Caco-2 (cell line): ENCODE measurements around the gene ACSM3. TPM values are rescaled to one million over a fixed set of nuclear protein-coding genes. Genes with fewer than 3 reads are reported as not detected.

ENCODE experiments used
- BruUV-seq: library from RNA; stranded (reverse); fragments of 400-500 nt; replicated peaks from 2 replicates; lab custom pipeline; 2021; lab: Mats Ljungman, UMichigan
- CTCF ChIA-PET: fragments of 300-600 bp; sonication (Branson Sonifier 250); formaldehyde crosslinking; loops from one replicate; lab custom pipeline; 2022; ENCODE audit warnings: antibody characterized with exemption; lab: Charles Lee
- POLR2A ChIA-PET: fragments of 300-600 bp; sonication (Branson Sonifier 250); formaldehyde crosslinking; loops from one replicate; lab custom pipeline; 2022; ENCODE audit warnings: antibody characterized with exemption; lab: Charles Lee
- DNase-seq, 2 experiments: peaks; one replicate each; pipeline versions ENCODE4 v3.0.0 to v3.0.0-alpha.2; 2020 to 2022
- H3K27me3 ChIP-seq: replicated peaks from 2 replicates; pipeline ENCODE4 v1.6.0; 2011; ENCODE audit warnings: low read length; ENCODE audit not compliant: control insufficient read depth, insufficient read depth
- H3K36me3 ChIP-seq: 2 replicates; pipeline ENCODE4 v1.5.1; 2011; ENCODE audit warnings: low read length; ENCODE audit not compliant: control insufficient read depth, insufficient read depth
- H3K4me1 ChIP-seq: fragments of 250-450 bp; sonication (Bioruptor Pico); 2 replicates; pipeline ENCODE4 v1.5.1; 2020; ENCODE audit warnings: mild to moderate bottlenecking
- H3K4me3 ChIP-seq: 2 replicates; pipeline ENCODE4 v1.5.1; 2011; ENCODE audit warnings: low read depth, mild to moderate bottlenecking, control low read depth, low read length
- H3K9me3 ChIP-seq: fragments of 250-450 bp; sonication (Bioruptor Pico); 2 replicates; pipeline ENCODE4 v1.5.1; 2020; ENCODE audit warnings: mild to moderate bottlenecking, moderate library complexity
- H3K27ac Mint-ChIP-seq: one replicate; pipeline ENCODE4 v1.8.0; 2022; ENCODE audit warnings: mixed read lengths; ENCODE audit not compliant: unreplicated experiment
- H3K27me3 Mint-ChIP-seq: one replicate; pipeline ENCODE4 v1.8.0; 2022; ENCODE audit warnings: mixed read lengths; ENCODE audit not compliant: insufficient read depth, unreplicated experiment
- H3K36me3 Mint-ChIP-seq: one replicate; pipeline ENCODE4 v1.8.0; 2022; ENCODE audit warnings: mild to moderate bottlenecking, mixed read lengths; ENCODE audit not compliant: insufficient read depth, unreplicated experiment
- H3K4me1 Mint-ChIP-seq: one replicate; pipeline ENCODE4 v1.8.0; 2022; ENCODE audit warnings: low read depth, mixed read lengths; ENCODE audit not compliant: unreplicated experiment
- H3K4me3 Mint-ChIP-seq: one replicate; pipeline ENCODE4 v1.8.0; 2022; ENCODE audit warnings: mild to moderate bottlenecking, moderate library complexity, mixed read lengths; ENCODE audit not compliant: unreplicated experiment
- H3K9me3 Mint-ChIP-seq: one replicate; pipeline ENCODE4 v1.8.0; 2022; ENCODE audit warnings: mixed read lengths; ENCODE audit not compliant: unreplicated experiment
- intact Hi-C: fragments of 100-400 bp; cut with micrococcal nuclease; formaldehyde crosslinking; loops from one replicate; pipeline ENCODE4 v1.10.0; 2022; ENCODE audit not compliant: unreplicated experiment
- total RNA-seq: library from RNA; stranded (reverse); gene quantifications from 2 replicates; pipeline ENCODE4 v1.2.3, GENCODE V29; 2022
- TF ChIP-seq, protein P1 (sequence below), 2 experiments: fragments of 200-600 bp in 1 of 2; IDR thresholded peaks; 1 replicate in 1 of 2; 2 replicates in 1 of 2; pipeline versions ENCODE4 v1.5.1 to v1.8.0; 2011 to 2022; ENCODE audit warnings: antibody characterized with exemption in 1 of 2, control low read depth in 1 of 2, inconsistent platforms in 1 of 2, low read depth in 1 of 2, low read length in 1 of 2, mild to moderate bottlenecking in 1 of 2, moderate library complexity in 1 of 2; ENCODE audit not compliant: insufficient read depth in 1 of 2, severe bottlenecking in 1 of 2, unreplicated experiment in 1 of 2

Gene ACSM3
- total RNA-seq, 1 experiment from 2014 or later, result 6.9 TPM

DNA sequence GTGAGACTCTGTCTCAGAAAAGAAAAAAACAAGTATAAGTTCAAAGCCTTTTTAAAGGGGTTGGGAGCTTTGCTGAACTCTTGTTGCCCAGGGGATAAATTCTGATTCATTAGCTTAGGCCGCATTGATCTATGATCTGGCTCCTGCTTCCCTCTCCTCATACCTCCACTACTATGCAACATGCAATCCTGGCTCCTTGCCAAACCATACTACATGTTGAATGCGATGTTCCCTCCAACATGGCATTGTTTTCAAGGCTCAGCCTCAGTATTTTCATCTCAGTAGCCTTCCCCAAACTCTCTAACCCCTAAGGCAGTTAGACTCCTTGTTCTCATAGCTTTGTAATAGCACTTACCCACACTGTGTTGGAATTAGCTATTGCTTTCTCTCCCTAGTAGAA lies 48.7 kb downstream of the ACSM3 start:
- TF ChIP-seq, protein P1, sequence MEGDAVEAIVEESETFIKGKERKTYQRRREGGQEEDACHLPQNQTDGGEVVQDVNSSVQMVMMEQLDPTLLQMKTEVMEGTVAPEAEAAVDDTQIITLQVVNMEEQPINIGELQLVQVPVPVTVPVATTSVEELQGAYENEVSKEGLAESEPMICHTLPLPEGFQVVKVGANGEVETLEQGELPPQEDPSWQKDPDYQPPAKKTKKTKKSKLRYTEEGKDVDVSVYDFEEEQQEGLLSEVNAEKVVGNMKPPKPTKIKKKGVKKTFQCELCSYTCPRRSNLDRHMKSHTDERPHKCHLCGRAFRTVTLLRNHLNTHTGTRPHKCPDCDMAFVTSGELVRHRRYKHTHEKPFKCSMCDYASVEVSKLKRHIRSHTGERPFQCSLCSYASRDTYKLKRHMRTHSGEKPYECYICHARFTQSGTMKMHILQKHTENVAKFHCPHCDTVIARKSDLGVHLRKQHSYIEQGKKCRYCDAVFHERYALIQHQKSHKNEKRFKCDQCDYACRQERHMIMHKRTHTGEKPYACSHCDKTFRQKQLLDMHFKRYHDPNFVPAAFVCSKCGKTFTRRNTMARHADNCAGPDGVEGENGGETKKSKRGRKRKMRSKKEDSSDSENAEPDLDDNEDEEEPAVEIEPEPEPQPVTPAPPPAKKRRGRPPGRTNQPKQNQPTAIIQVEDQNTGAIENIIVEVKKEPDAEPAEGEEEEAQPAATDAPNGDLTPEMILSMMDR (IDR thresholded peaks at IDR 0.05; ENCODE audit: insufficient read depth in 1 of 2, low read depth in 1 of 2, low read length in 1 of 2, severe bottlenecking in 1 of 2, unreplicated experiment in 1 of 2), result no peak
- no TSS peak for BruUV-seq

DNA sequence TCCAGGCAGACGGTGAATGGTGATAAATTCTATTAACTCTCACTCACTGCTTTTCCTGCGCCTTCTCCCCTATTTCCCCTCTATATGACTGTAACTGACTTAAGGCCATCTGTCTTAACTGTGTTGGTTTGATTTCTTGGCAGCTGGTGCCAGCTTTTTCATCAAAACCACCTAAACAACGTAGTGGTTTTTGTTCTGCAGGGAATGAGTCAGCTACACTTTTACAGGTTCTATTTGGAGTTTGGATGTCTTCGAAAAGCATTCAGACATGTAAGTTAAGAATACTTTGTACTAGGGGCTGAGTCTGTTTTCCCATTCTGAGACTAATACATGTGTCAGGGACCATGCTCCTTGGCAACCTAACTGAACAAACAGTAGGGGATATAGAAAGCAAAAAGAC lies 51.0 kb downstream of the ACSM3 start:
- CTCF ChIA-PET, result no interaction called here
- Mint-ChIP-seq H3K4me3 (no peak overlapping the region), H3K4me1 (no peaks in the 10 kb centered on the region), H3K36me3 (no peaks in the 10 kb centered on the region), H3K9me3 (no peaks in the 10 kb centered on the region), H3K27me3 (no peaks in the 10 kb centered on the region), H3K27ac (no peak overlapping the region)
- intact Hi-C loops, result no loop called here
- Histone ChIP-seq H3K4me3 (no peak overlapping the region), H3K4me1 (no peaks in the 10 kb centered on the region), H3K36me3 (no peaks in the 10 kb centered on the region; the same call in 1 of the 2 replicates), H3K9me3 (no peaks in the 10 kb centered on the region), H3K27me3 (no peaks in the 10 kb centered on the region)
- TF ChIP-seq, protein P1 (IDR thresholded peaks at IDR 0.05; ENCODE audit: insufficient read depth in 1 of 2, low read depth in 1 of 2, low read length in 1 of 2, severe bottlenecking in 1 of 2, unreplicated experiment in 1 of 2), result no peak
- no TSS peak for BruUV-seq
- POLR2A ChIA-PET, result no interaction called here
- DNase-seq, result no peak

More for the DNA sequence above, 48.7 kb downstream of the ACSM3 start:
- Histone ChIP-seq H3K9me3 (no peaks in the 10 kb centered on the region), H3K27me3 (no peaks in the 10 kb centered on the region), H3K4me1 (no peaks in the 10 kb centered on the region), H3K36me3 (no peaks in the 10 kb centered on the region), H3K4me3 (no peak overlapping the region)
- Mint-ChIP-seq H3K4me1 (no peaks in the 10 kb centered on the region), H3K4me3 (no peak overlapping the region), H3K36me3 (peaks cover 8% of the 10 kb centered on the region), H3K27me3 (no peaks in the 10 kb centered on the region), H3K9me3 (no peaks in the 10 kb centered on the region), H3K27ac (no peak overlapping the region)
- intact Hi-C loops, result no loop called here
- ChIA-PET CTCF (no interaction called here), POLR2A (no interaction called here)
- DNase-seq, result no peak

DNA sequence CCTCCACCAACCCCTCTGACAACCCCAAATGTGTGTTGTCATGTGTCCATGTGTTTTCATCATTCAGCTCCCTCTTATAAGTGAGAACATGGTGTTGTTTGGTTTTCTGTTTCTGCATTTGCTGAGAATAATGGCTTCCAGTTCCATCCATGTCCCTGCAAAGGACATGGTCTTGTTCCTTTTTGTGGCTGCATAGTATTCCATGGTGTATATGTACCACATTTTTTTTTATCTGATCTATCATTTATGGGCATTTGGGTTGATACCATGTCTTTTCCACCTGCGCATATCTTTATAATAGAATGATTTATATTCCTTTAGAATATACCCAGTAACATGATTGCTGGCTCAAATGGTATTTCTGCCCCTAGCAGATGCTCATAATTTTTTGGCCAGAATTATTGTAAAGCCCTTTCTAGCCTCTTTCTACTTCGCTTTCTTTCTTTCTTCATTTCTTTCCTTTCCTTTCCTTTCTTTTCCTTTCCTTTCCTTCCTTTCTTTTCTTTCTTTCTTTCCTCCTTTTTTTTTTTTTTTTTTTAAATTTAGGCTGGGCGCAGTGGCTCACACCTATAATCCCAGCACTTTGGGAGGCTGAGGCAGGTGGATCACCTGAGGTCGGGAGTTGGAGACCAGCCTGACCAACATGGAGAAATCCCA lies 55.2 kb downstream of the ACSM3 start:
- POLR2A ChIA-PET, result no interaction called here
- H3K36me3 Mint-ChIP-seq, result peaks cover 6% of the 10 kb centered on the region
- no peaks in the 10 kb centered on the region for H3K9me3 Mint-ChIP-seq

More for the DNA sequence above, 55.2 kb downstream of the ACSM3 start:
- CTCF ChIA-PET, result no interaction called here
- no peak overlapping the region for H3K27ac Mint-ChIP-seq
- H3K4me3 Mint-ChIP-seq, result no peak overlapping the region
- BruUV-seq, result no TSS peak
- intact Hi-C loops, result no loop called here
- H3K4me1 Mint-ChIP-seq, result no peaks in the 10 kb centered on the region
- Histone ChIP-seq H3K4me1 (no peaks in the 10 kb centered on the region), H3K4me3 (no peak overlapping the region), H3K36me3 (no peaks in the 10 kb centered on the region; the same call in 1 of the 2 replicates), H3K9me3 (no peaks in the 10 kb centered on the region), H3K27me3 (no peaks in the 10 kb centered on the region)
- no peaks in the 10 kb centered on the region for H3K27me3 Mint-ChIP-seq
- TF ChIP-seq, protein P1 (IDR thresholded peaks at IDR 0.05; ENCODE audit: insufficient read depth in 1 of 2, low read depth in 1 of 2, low read length in 1 of 2, severe bottlenecking in 1 of 2, unreplicated experiment in 1 of 2), result no peak
- no peak for DNase-seq
